ENCODE measurements around the gene CEP112.

- TF ChIP-seq CTCF (conservative IDR thresholded peaks at IDR 0.05; ENCODE audit: low read depth in 2 of 2): no peak
- TF ChIP-seq EZH2phosphoT487 (IDR thresholded peaks at IDR 0.05; ENCODE audit: unreplicated experiment): no peak
- TF ChIP-seq ETS1 (IDR thresholded peaks at IDR 0.05): no peak
- no peak for TF ChIP-seq ZNF462 (CRISPR knock-in tag; IDR thresholded peaks at IDR 0.05)
- no peak for TF ChIP-seq JUNB (IDR thresholded peaks at IDR 0.05; ENCODE audit: unreplicated experiment)
- TF ChIP-seq REST (IDR thresholded peaks at IDR 0.05; ENCODE audit: unreplicated experiment): no peak
- no peak for TF ChIP-seq CREB1 (CRISPR knock-in tag; IDR thresholded peaks at IDR 0.05; ENCODE audit: low read depth)
- no peak for TF ChIP-seq NANOG (IDR thresholded peaks at IDR 0.05; ENCODE audit: borderline replicate concordance)
- TF ChIP-seq POLR2AphosphoS5 (IDR thresholded peaks at IDR 0.05; ENCODE audit: low read depth): no peak
- no peak for TF ChIP-seq EZH2 (IDR thresholded peaks at IDR 0.05; ENCODE audit: low read depth, unreplicated experiment)
- TF ChIP-seq STAT1 (IDR thresholded peaks at IDR 0.05; ENCODE audit: unreplicated experiment): no peak
Observed at GRCh38 chr17:65901394-65901793, 290.5 kb downstream of the CEP112 start.
